Keratinocyte (primary cell): ENCODE data around the gene CACNA1B. TPM values are rescaled to one million over a fixed set of nuclear protein-coding genes. Genes with fewer than 3 reads are reported as not detected.

Source experiments
- DNase-seq: peaks from one replicate; pipeline ENCODE4 v3.0.0-alpha.2; 2011; ENCODE audit warnings: low read depth, missing footprints, low spot score
- FAIRE-seq: peaks from 2 replicates; lab custom pipeline; 2011; peaks lifted over from hg19 to GRCh38; lab: Jason Lieb, UNC
- H2AFZ ChIP-seq: 2 replicates; pipeline ENCODE4 v1.6.0; 2012; ENCODE audit warnings: low read length, control low read depth, inconsistent platforms; ENCODE audit not compliant: control insufficient read depth
- H3K27ac ChIP-seq: 2 replicates; pipeline ENCODE4 v1.5.1; 2011; ENCODE audit warnings: low read length; ENCODE audit not compliant: control insufficient read depth, insufficient read depth
- H3K27me3 ChIP-seq: 3 replicates; pipeline ENCODE4 v1.6.0; 2011; ENCODE audit warnings: low read length; ENCODE audit not compliant: control insufficient read depth, insufficient read depth; ENCODE audit errors: extremely low read depth
- H3K36me3 ChIP-seq, 2 experiments: 2 replicates in 1 of 2; 3 replicates in 1 of 2; pipeline ENCODE4 v1.5.1; 2011; ENCODE audit warnings: low read length in 2 of 2, mild to moderate bottlenecking in 1 of 2; ENCODE audit not compliant: control insufficient read depth in 2 of 2, insufficient read depth in 2 of 2; ENCODE audit errors: extremely low read depth in 1 of 2
- H3K4me1 ChIP-seq: 3 replicates; pipeline ENCODE4 v1.5.1; 2011; ENCODE audit warnings: low read length; ENCODE audit not compliant: control insufficient read depth, insufficient read depth; ENCODE audit errors: extremely low read depth
- H3K4me2 ChIP-seq: 3 replicates; pipeline ENCODE4 v1.6.0; 2011; ENCODE audit warnings: low read depth, low read length; ENCODE audit not compliant: control insufficient read depth, insufficient read depth; ENCODE audit errors: extremely low read depth
- H3K4me3 ChIP-seq, 3 experiments: fragments of 200-600 bp in 1 of 3; sonication (generic) in 1 of 3; 2 replicates in 2 of 3; 3 replicates in 1 of 3; pipeline ENCODE4 v1.5.1; 2011 to 2016; ENCODE audit warnings: low read length in 3 of 3, mild to moderate bottlenecking in 3 of 3, control low read depth in 2 of 3, inconsistent platforms in 1 of 3, low read depth in 1 of 3, mixed read lengths in 1 of 3, mixed run types in 1 of 3, moderate library complexity in 1 of 3; ENCODE audit not compliant: control insufficient read depth in 2 of 3, insufficient read depth in 2 of 3; ENCODE audit errors: extremely low read depth in 1 of 3
- H3K79me2 ChIP-seq: 2 replicates; pipeline ENCODE4 v1.6.0; 2012; ENCODE audit warnings: low read length; ENCODE audit not compliant: control insufficient read depth, insufficient read depth
- H3K9ac ChIP-seq: 3 replicates; pipeline ENCODE4 v1.6.0; 2011; ENCODE audit warnings: low read length; ENCODE audit not compliant: control insufficient read depth, insufficient read depth; ENCODE audit errors: extremely low read depth
- H3K9me1 ChIP-seq: 3 replicates; pipeline ENCODE4 v1.6.0; 2011; ENCODE audit warnings: low read length; ENCODE audit not compliant: control insufficient read depth, insufficient read depth; ENCODE audit errors: extremely low read depth
- H3K9me3 ChIP-seq: 2 replicates; pipeline ENCODE4 v1.5.1; 2012; ENCODE audit warnings: low read depth, low read length; ENCODE audit not compliant: control insufficient read depth
- H4K20me1 ChIP-seq: 3 replicates; pipeline ENCODE4 v1.6.0; 2011; ENCODE audit warnings: low read length; ENCODE audit not compliant: control insufficient read depth, insufficient read depth; ENCODE audit errors: extremely low read depth
- CTCF ChIP-seq, 3 experiments: IDR thresholded peaks in 1 of 3; conservative IDR thresholded peaks in 1 of 3; optimal IDR thresholded peaks in 1 of 3; 2 replicates in 2 of 3; 3 replicates in 1 of 3; pipeline versions ENCODE3 to v1.5.1; 2011; ENCODE audit warnings: low read length in 3 of 3, mild to moderate bottlenecking in 3 of 3, moderate library complexity in 2 of 3, control low read depth in 1 of 3, inconsistent platforms in 1 of 3; ENCODE audit not compliant: insufficient read depth in 2 of 3; ENCODE audit errors: extremely low read depth in 1 of 3
- EZH2 ChIP-seq: IDR thresholded peaks from one replicate; pipeline ENCODE4 v1.6.1; 2012; ENCODE audit warnings: inconsistent platforms, mild to moderate bottlenecking, low read length, moderate library complexity
- dilution Hi-C: fragments of 300-500 bp; cut with MboI; formaldehyde crosslinking; loops from one replicate; pipeline ENCODE4 v1.7.0; 2020; ENCODE audit warnings: low sequenced_read_pairs; ENCODE audit not compliant: extremely low pct_ligation_motif_present
- polyA plus RNA-seq, 5 experiments: library from polyadenylated mRNA; depleted of rRNA in 3 of 5; stranded (reverse) in 3 of 5; stranded (forward) in 1 of 5; unstranded in 1 of 5; fragments of >200 nt; gene quantifications; 1 replicate in 1 of 5; 2 replicates in 3 of 5; 3 replicates in 1 of 5; pipeline versions ENCODE4 v1.2.1 to v1.2.3, GENCODE V29; 2011 to 2012; ENCODE audit warnings: missing spikeins in 2 of 5, low read depth in 1 of 5, low replicate concordance in 1 of 5

CACNA1B gene
- polyA plus RNA-seq, 1 donor (not counting 4 experiments of a cell fraction or from before 2014, with no cell fraction given), result 0.01 TPM

- no peak overlapping the region for H2AFZ ChIP-seq
- H3K9me3 ChIP-seq, result no peaks in the 10 kb centered on the region
- no peaks in the 10 kb centered on the region for H3K36me3 ChIP-seq
- no peak overlapping the region for H3K9ac ChIP-seq
- no peaks in the 10 kb centered on the region for H3K79me2 ChIP-seq
- DNase-seq, result no peak
- no peaks in the 10 kb centered on the region for H3K4me1 ChIP-seq
- H3K4me2 ChIP-seq, result no peak overlapping the region
- no peaks in the 10 kb centered on the region for H3K9me1 ChIP-seq
- dilution Hi-C loops, result no loop called here
- FAIRE-seq, result no peak
- no peaks in the 10 kb centered on the region for H3K27me3 ChIP-seq
- no peaks in the 10 kb centered on the region for H4K20me1 ChIP-seq
- no peak overlapping the region for H3K27ac ChIP-seq
- TF ChIP-seq EZH2, result no peak
- no peak for TF ChIP-seq CTCF (optimal IDR thresholded peaks at IDR 0.05 in 1 of 3, IDR thresholded peaks at IDR 0.05 in 1 of 3, conservative IDR thresholded peaks at IDR 0.05 in 1 of 3; ENCODE audit: extremely low read depth in 1 of 3, insufficient read depth in 2 of 3, low read length in 3 of 3)
- no peak overlapping the region for H3K4me3 ChIP-seq
These were observed 137.6 kb downstream of the CACNA1B start for GRCh38 chr9:138015021-138015829.

GRCh38 chr9:138016406-138017187 is 139.0 kb downstream of the CACNA1B start:
- no peak for TF ChIP-seq CTCF (optimal IDR thresholded peaks at IDR 0.05 in 1 of 3, IDR thresholded peaks at IDR 0.05 in 1 of 3, conservative IDR thresholded peaks at IDR 0.05 in 1 of 3; ENCODE audit: extremely low read depth in 1 of 3, insufficient read depth in 2 of 3, low read length in 3 of 3)
- no peak for TF ChIP-seq EZH2

More at GRCh38 chr9:138016406-138017187, 139.0 kb downstream of the CACNA1B start:
- Histone ChIP-seq H3K4me3 (no peak overlapping the region), H3K27ac (no peak overlapping the region), H3K4me2 (no peak overlapping the region), H3K9ac (no peak overlapping the region), H3K9me1 (no peaks in the 10 kb centered on the region), H4K20me1 (no peaks in the 10 kb centered on the region), H3K79me2 (no peaks in the 10 kb centered on the region), H3K27me3 (no peaks in the 10 kb centered on the region), H3K36me3 (no peaks in the 10 kb centered on the region), H3K4me1 (no peaks in the 10 kb centered on the region), H3K9me3 (no peaks in the 10 kb centered on the region), H2AFZ (no peak overlapping the region)
- FAIRE-seq (no peak), DNase-seq (no peak)
- dilution Hi-C loops, result no loop called here
